Trophoblast cell (in vitro differentiated cells and primary cell): ENCODE data around the gene OR4D6.
A peak's percentile ranks its signal among the peaks of the same experiment; 100 is the strongest.

ENCODE experiments used
- DNase-seq, 2 donors: peaks; one replicate each; pipeline ENCODE4 v3.0.0-alpha.2; 2016
- H2AFZ ChIP-seq: 2 replicates; pipeline ENCODE4 v1.6.1; 2013; ENCODE audit warnings: low read length, moderate library complexity, mild to moderate bottlenecking; ENCODE audit not compliant: insufficient read depth, poor library complexity
- H2AK5ac ChIP-seq: 2 replicates; pipeline ENCODE4 v1.6.1; 2013; ENCODE audit warnings: mild to moderate bottlenecking, low read length
- H2BK120ac ChIP-seq: 2 replicates; pipeline ENCODE4 v1.6.1; 2013; ENCODE audit warnings: low read length, mild to moderate bottlenecking, moderate library complexity; ENCODE audit not compliant: insufficient read depth, poor library complexity
- H2BK12ac ChIP-seq: 2 replicates; pipeline ENCODE4 v1.6.1; 2013; ENCODE audit warnings: mild to moderate bottlenecking, low read length, moderate library complexity
- H2BK5ac ChIP-seq: 2 replicates; pipeline ENCODE4 v1.6.1; 2013; ENCODE audit warnings: low read length, low read depth, moderate library complexity, mild to moderate bottlenecking; ENCODE audit not compliant: poor library complexity
- H3K14ac ChIP-seq: 2 replicates; pipeline ENCODE4 v1.6.1; 2013; ENCODE audit warnings: mild to moderate bottlenecking, low read length
- H3K18ac ChIP-seq: 2 replicates; pipeline ENCODE4 v1.6.1; 2013; ENCODE audit warnings: mild to moderate bottlenecking, low read length
- H3K23ac ChIP-seq: 2 replicates; pipeline ENCODE4 v1.6.1; 2013; ENCODE audit warnings: low read length
- H3K27ac ChIP-seq: 2 replicates; pipeline ENCODE4 v1.5.1; 2013; ENCODE audit warnings: low read depth, mild to moderate bottlenecking, inconsistent platforms, low read length, moderate library complexity
- H3K27me3 ChIP-seq: 2 replicates; pipeline ENCODE4 v1.6.1; 2013; ENCODE audit warnings: inconsistent platforms, mild to moderate bottlenecking, low read length, moderate library complexity; ENCODE audit not compliant: insufficient read depth
- H3K36me3 ChIP-seq, 2 experiments: 1 replicate in 1 of 2; 2 replicates in 1 of 2; pipeline ENCODE4 v1.6.1; 2013; ENCODE audit warnings: low read length in 2 of 2, mild to moderate bottlenecking in 2 of 2, moderate library complexity in 1 of 2; ENCODE audit not compliant: insufficient read depth in 2 of 2, control insufficient read depth in 1 of 2
- H3K4ac ChIP-seq: 2 replicates; pipeline ENCODE4 v1.6.1; 2013; ENCODE audit warnings: low read depth, mild to moderate bottlenecking, low read length, moderate library complexity
- H3K4me1 ChIP-seq, 2 experiments: 1 replicate in 1 of 2; 2 replicates in 1 of 2; pipeline ENCODE4 v1.6.1; 2013; ENCODE audit warnings: low read length in 2 of 2, mild to moderate bottlenecking in 2 of 2, moderate library complexity in 1 of 2; ENCODE audit not compliant: insufficient read depth in 2 of 2, control insufficient read depth in 1 of 2
- H3K4me2 ChIP-seq: 2 replicates; pipeline ENCODE4 v1.6.1; 2013; ENCODE audit warnings: inconsistent platforms, mild to moderate bottlenecking, low read length, moderate library complexity
- H3K4me3 ChIP-seq: 2 replicates; pipeline ENCODE4 v1.5.1; 2013; ENCODE audit warnings: mild to moderate bottlenecking, low read depth, low read length, inconsistent platforms
- H3K79me1 ChIP-seq: one replicate; pipeline ENCODE4 v1.6.1; 2013; ENCODE audit warnings: low read length
- H3K79me2 ChIP-seq: 2 replicates; pipeline ENCODE4 v1.6.1; 2013; ENCODE audit warnings: low read length, mild to moderate bottlenecking; ENCODE audit not compliant: control insufficient read depth, insufficient read depth, poor library complexity
- H3K9ac ChIP-seq: 2 replicates; pipeline ENCODE4 v1.6.1; 2013; ENCODE audit warnings: mild to moderate bottlenecking, low read length
- H3K9me3 ChIP-seq: 2 replicates; pipeline ENCODE4 v1.6.1; 2013; ENCODE audit warnings: low read depth, mild to moderate bottlenecking, control low read depth, inconsistent platforms, low read length; ENCODE audit not compliant: insufficient read depth
- H4K12ac ChIP-seq: 2 replicates; pipeline ENCODE4 v1.6.1; 2013; ENCODE audit warnings: low read depth, mild to moderate bottlenecking, low read length, moderate library complexity
- H4K8ac ChIP-seq: 2 replicates; pipeline ENCODE4 v1.6.1; 2013; ENCODE audit warnings: low read depth, mild to moderate bottlenecking, low read length, moderate library complexity
- H4K91ac ChIP-seq: one replicate; pipeline ENCODE4 v1.6.1; 2013; ENCODE audit warnings: low read depth, mild to moderate bottlenecking, low read length, moderate library complexity
- WGBS: extraction: QIAGEN DNeasy Blood & Tissue Kit; methylation state at CpG from one replicate; pipeline ENCODE4 v1.1.7; 2013; ENCODE audit warnings: missing lambda C conversion rate; ENCODE audit not compliant: insufficient read length, insufficient coverage; ENCODE audit errors: extremely low coverage; 5-methylcytosine and 5-hydroxymethylcytosine counted together

OR4D6 gene

GRCh38 chr11:59417023-59417422 is 39.7 kb upstream of the OR4D6 start:
- WGBS, result no CpG with 5 or more reads among the region's 5 CpGs
- Histone ChIP-seq H3K23ac (no peak overlapping the region), H3K36me3 (no peaks in the 10 kb centered on the region), H3K9me3 (no peaks in the 10 kb centered on the region), H4K12ac (no peak overlapping the region), H2BK5ac (no peak overlapping the region), H3K27ac (no peak overlapping the region), H3K4ac (no peak overlapping the region), H3K4me2 (no peak overlapping the region), H3K4me1 (no peaks in the 10 kb centered on the region), H3K14ac (no peak overlapping the region), H4K8ac (no peak overlapping the region), H2BK12ac (no peak overlapping the region), H2AK5ac (no peak overlapping the region), H3K79me2 (no peaks in the 10 kb centered on the region), H4K91ac (no peak overlapping the region), H2AFZ (no peak overlapping the region), H3K4me3 (no peak overlapping the region), H3K18ac (no peak overlapping the region), H3K9ac (no peak overlapping the region), H3K27me3 (no peaks in the 10 kb centered on the region), H3K79me1 (no peaks in the 10 kb centered on the region), H2BK120ac (no peak overlapping the region)
- DNase-seq, result no peak

DNA sequence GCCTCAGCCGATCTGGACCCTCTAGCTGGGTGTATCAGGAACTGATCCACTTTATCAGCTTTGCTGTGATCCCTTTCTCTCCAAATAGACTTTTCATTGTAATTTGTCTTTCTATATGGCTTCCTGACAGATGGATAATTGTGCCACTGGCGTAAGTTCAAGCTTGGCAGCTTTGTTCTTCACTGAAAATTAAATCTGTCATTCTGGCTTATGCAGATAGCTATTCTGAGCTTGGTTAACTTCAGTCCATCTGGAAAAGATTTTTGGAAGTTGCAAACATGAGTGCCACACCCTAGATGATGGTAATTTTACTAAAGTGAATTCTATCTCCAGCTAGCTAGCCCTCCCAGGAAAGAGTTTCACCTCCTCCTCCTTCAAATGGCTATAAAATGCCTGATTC is 38.6 kb upstream of the OR4D6 start:
- no peaks in the 10 kb centered on the region for H3K79me1 ChIP-seq
- no peak overlapping the region for H2BK5ac ChIP-seq
- no peaks in the 10 kb centered on the region for H3K4me1 ChIP-seq
- H2AFZ ChIP-seq, result no peak overlapping the region
- H3K4ac ChIP-seq, result no peak overlapping the region
- H3K4me2 ChIP-seq, result no peak overlapping the region
- no peak overlapping the region for H4K91ac ChIP-seq
- no peak overlapping the region for H3K18ac ChIP-seq
- no peak overlapping the region for H3K9ac ChIP-seq
- H4K12ac ChIP-seq, result no peak overlapping the region
- H3K23ac ChIP-seq, result no peak overlapping the region
- H3K79me2 ChIP-seq, result no peaks in the 10 kb centered on the region
- no peak overlapping the region for H2BK120ac ChIP-seq
- DNase-seq, result no peak
- H3K27me3 ChIP-seq, result no peaks in the 10 kb centered on the region
- H2AK5ac ChIP-seq, result no peak overlapping the region
- no CpG with 5 or more reads among the region's 2 CpGs for WGBS
- no peaks in the 10 kb centered on the region for H3K36me3 ChIP-seq
- H3K14ac ChIP-seq, result no peak overlapping the region
- H2BK12ac ChIP-seq, result no peak overlapping the region
- H3K27ac ChIP-seq, result no peak overlapping the region
- H4K8ac ChIP-seq, result no peak overlapping the region
- no peak overlapping the region for H3K4me3 ChIP-seq
- H3K9me3 ChIP-seq, result no peaks in the 10 kb centered on the region

- no peak overlapping the region for H2BK12ac ChIP-seq
- no peaks in the 10 kb centered on the region for H3K9me3 ChIP-seq
- no peaks in the 10 kb centered on the region for H3K27me3 ChIP-seq
- H2BK120ac ChIP-seq, result peak overlapping the region; percentile 3
- H2AK5ac ChIP-seq, result no peak overlapping the region
- no peak overlapping the region for H3K14ac ChIP-seq
- no peak overlapping the region for H4K8ac ChIP-seq
- H3K79me1 ChIP-seq, result no peaks in the 10 kb centered on the region
- no peaks in the 10 kb centered on the region for H3K36me3 ChIP-seq
- no peak overlapping the region for H3K4me3 ChIP-seq
- no peak overlapping the region for H3K4me2 ChIP-seq
- no peak overlapping the region for H3K9ac ChIP-seq
- H2AFZ ChIP-seq, result no peak overlapping the region
- no peak overlapping the region for H3K4ac ChIP-seq
- H4K12ac ChIP-seq, result no peak overlapping the region
- no peaks in the 10 kb centered on the region for H3K79me2 ChIP-seq
- no peak overlapping the region for H3K27ac ChIP-seq
- H4K91ac ChIP-seq, result no peak overlapping the region
- H3K4me1 ChIP-seq, result peaks cover 2 to 13% of the 10 kb centered on the region in 2 experiments
- WGBS, result no CpG with 5 or more reads among the region's 2 CpGs
- DNase-seq, result no peak
- no peak overlapping the region for H3K18ac ChIP-seq
- no peak overlapping the region for H3K23ac ChIP-seq
- H2BK5ac ChIP-seq, result no peak overlapping the region
These were observed 32.9 kb upstream of the OR4D6 start for GRCh38 chr11:59423835-59424234.

DNA sequence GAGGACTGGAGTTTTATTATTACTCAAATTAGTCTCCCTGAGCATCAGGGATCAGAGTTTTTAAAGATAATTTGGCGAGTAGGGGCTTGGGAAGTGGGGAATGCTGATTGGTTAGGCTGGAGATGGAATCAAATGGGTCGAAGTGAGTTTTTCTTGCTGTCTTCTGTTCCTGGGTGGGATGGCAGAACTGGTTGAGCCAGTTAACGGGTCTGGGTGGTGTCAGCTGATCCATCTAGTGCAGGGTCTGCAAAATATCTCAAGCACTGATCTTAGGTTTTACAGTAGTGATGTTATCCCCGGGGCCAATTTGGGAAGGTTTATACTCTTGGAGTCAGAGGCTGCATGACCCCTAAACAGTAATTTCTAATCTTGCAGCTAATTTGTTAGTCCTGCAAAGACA is 31.6 kb upstream of the OR4D6 start:
- H2BK120ac ChIP-seq, result no peak overlapping the region
- H2AFZ ChIP-seq, result no peak overlapping the region
- no peak overlapping the region for H4K91ac ChIP-seq
- H3K18ac ChIP-seq, result no peak overlapping the region
- H2AK5ac ChIP-seq, result no peak overlapping the region
- H2BK12ac ChIP-seq, result no peak overlapping the region
- H3K4me1 ChIP-seq, result peaks cover 2 to 13% of the 10 kb centered on the region in 2 experiments
- H3K4me3 ChIP-seq, result no peak overlapping the region
- no peak overlapping the region for H4K8ac ChIP-seq
- no peak overlapping the region for H3K4ac ChIP-seq
- H4K12ac ChIP-seq, result no peak overlapping the region
- peak overlapping the region; percentile 40 for H3K27ac ChIP-seq
- H3K9ac ChIP-seq, result no peak overlapping the region
- WGBS, result no CpG with 5 or more reads among the region's 4 CpGs
- DNase-seq, result no peak
- no peaks in the 10 kb centered on the region for H3K79me1 ChIP-seq
- peak overlapping the region; percentile 30 for H3K4me2 ChIP-seq
- H3K23ac ChIP-seq, result no peak overlapping the region
- no peak overlapping the region for H2BK5ac ChIP-seq
- no peaks in the 10 kb centered on the region for H3K36me3 ChIP-seq
- H3K14ac ChIP-seq, result no peak overlapping the region
- no peaks in the 10 kb centered on the region for H3K27me3 ChIP-seq
- H3K79me2 ChIP-seq, result no peaks in the 10 kb centered on the region
- H3K9me3 ChIP-seq, result no peaks in the 10 kb centered on the region
